GM08714 (cell line): ENCODE results near the gene GNG7.
"Not testable (repeated sequence)": the region's sequence is repeated elsewhere in the genome, so short reads cannot be mapped to it uniquely, and the experiment has no call there.

Experiments used
- H3K4me3 ChIP-seq: fragments of 200-500 bp; sonication (Bioruptor generic); 2 replicates; pipeline ENCODE4 v1.5.1; 2014; ENCODE audit warnings: mild to moderate bottlenecking, low read length, inconsistent platforms
- ZNF274 ChIP-seq: IDR thresholded peaks from 2 replicates; pipeline ENCODE4 v1.6.1; 2012; ENCODE audit warnings: mild to moderate bottlenecking, low read depth, low read length

GNG7 gene

GRCh38 chr19:2683430-2684003 lies 19.0 kb downstream of the GNG7 start:
- no peak for TF ChIP-seq ZNF274
- no peak overlapping the region for H3K4me3 ChIP-seq

- peak overlapping the region; percentile 5; the same call in 1 of the 2 replicates for H3K4me3 ChIP-seq
- TF ChIP-seq ZNF274, result no peak
These were observed 21.7 kb downstream of the GNG7 start for GRCh38 chr19:2680808-2681207.

- no peak for TF ChIP-seq ZNF274
- H3K4me3 ChIP-seq, result no peak overlapping the region
These were observed 23.1 kb downstream of the GNG7 start for GRCh38 chr19:2679439-2679838.

GRCh38 chr19:2678948-2679347 lies 23.5 kb downstream of the GNG7 start:
- H3K4me3 ChIP-seq, result not testable (repeated sequence)

GRCh38 chr19:2678044-2678671 lies 24.3 kb downstream of the GNG7 start:
- TF ChIP-seq ZNF274, result no peak
- no peak overlapping the region for H3K4me3 ChIP-seq

GRCh38 chr19:2676823-2677222 lies 25.7 kb downstream of the GNG7 start:
- H3K4me3 ChIP-seq, result no peak overlapping the region
- no peak for TF ChIP-seq ZNF274

GRCh38 chr19:2675892-2676291 lies 26.6 kb downstream of the GNG7 start:
- no peak for TF ChIP-seq ZNF274

GRCh38 chr19:2670217-2670616 lies 32.3 kb downstream of the GNG7 start:
- no peak for TF ChIP-seq ZNF274
- H3K4me3 ChIP-seq, result no peak overlapping the region

More at GRCh38 chr19:2675892-2676291, 26.6 kb downstream of the GNG7 start:
- no peak overlapping the region for H3K4me3 ChIP-seq

- H3K4me3 ChIP-seq, result no peak overlapping the region
- no peak for TF ChIP-seq ZNF274
These were observed 34.2 kb downstream of the GNG7 start for GRCh38 chr19:2668175-2668763.

GRCh38 chr19:2667349-2667748 lies 35.1 kb downstream of the GNG7 start:
- H3K4me3 ChIP-seq, result not testable (repeated sequence)

- H3K4me3 ChIP-seq, result no peak overlapping the region
- no peak for TF ChIP-seq ZNF274
These were observed 36.0 kb downstream of the GNG7 start for GRCh38 chr19:2666344-2666994.

GRCh38 chr19:2665103-2665502 lies 37.4 kb downstream of the GNG7 start:
- no peak for TF ChIP-seq ZNF274
- no peak overlapping the region for H3K4me3 ChIP-seq

- no peak for TF ChIP-seq ZNF274
- H3K4me3 ChIP-seq, result no peak overlapping the region
These were observed 38.4 kb downstream of the GNG7 start for GRCh38 chr19:2663920-2664571.

GRCh38 chr19:2661615-2662014 lies 40.9 kb downstream of the GNG7 start:
- TF ChIP-seq ZNF274, result no peak
- no peak overlapping the region for H3K4me3 ChIP-seq
